Left colon (tissue), 2 donors: ENCODE results near the gene HLA-DOB. TPM values are rescaled to one million over a fixed set of nuclear protein-coding genes. Genes with fewer than 3 reads are reported as not detected.

Experiments used
- ATAC-seq: fragments of 200-7000 bp; cut with Tn5 transposase; one replicate; pipeline ENCODE4 v1.9.1; 2020; ENCODE audit warnings: mild to moderate bottlenecking, moderate library complexity
- DNase-seq, 2 donors: peaks; one replicate each; pipeline ENCODE4 v3.0.0-alpha.2; 2020
- intact Hi-C, 2 donors: fragments of 100-400 bp; cut with DNase I in 1 of 2; cut with micrococcal nuclease in 1 of 2; formaldehyde crosslinking; loops; one replicate each; pipeline versions ENCODE4 v1.11.2 to v1.14.0; 2022; cut with DNase I, micrococcal nuclease
- total RNA-seq, 2 donors: library from RNA; stranded (reverse); fragmentation: NEBNext Ultra II Directional; extraction: Animal tissue kit (Norgen Biotek cat#: 25700); gene quantifications; one replicate each; pipeline ENCODE4 v1.2.1, GENCODE V29; 2021
- donor health status: DM: no; HTN: no; CAD: no.
- donor health status: DM: yes; HTN: yes; CAD: no.

HLA-DOB gene
- total RNA-seq, 2 donors from 2014 or later: 0.64 to 1.7 TPM

- ATAC-seq: peak; percentile 44
Measured at GRCh38 chr6:32775071-32775470, 41.7 kb downstream of the HLA-DOB start.

GRCh38 chr6:32774426-32774825, 42.4 kb downstream of the HLA-DOB start:
- peak; percentile 27 for ATAC-seq
- DNase-seq: no peak
- intact Hi-C loops: no loop called here

More at GRCh38 chr6:32775071-32775470, 41.7 kb downstream of the HLA-DOB start:
- intact Hi-C loops: no loop called here
- DNase-seq: no peak

- intact Hi-C loops: no loop called here
- ATAC-seq (no peak), DNase-seq (no peak)
Measured at GRCh38 chr6:32772656-32773055, 44.1 kb downstream of the HLA-DOB start.

- ATAC-seq (no peak), DNase-seq (no peak)
- intact Hi-C loops: no loop called here
Measured at GRCh38 chr6:32764048-32764447, 52.8 kb downstream of the HLA-DOB start.

- no peak for ATAC-seq
- DNase-seq: no peak
- intact Hi-C loops: no loop called here
Measured at GRCh38 chr6:32763421-32763820, 53.4 kb downstream of the HLA-DOB start, which contains the start of gene HLA-DQB2. HLA-DQB2 (minus strand) TSS chr6:32763532; CDS start chr6:32763470, 62 bp downstream.

Other genes with a start within 250 kb of the HLA-DOB start
- gene HLA-DRB1, start 227.2 kb downstream of the HLA-DOB start, total RNA-seq: 100 to 1,000 TPM in 1 of 2 donors, 10 to 100 TPM in 1; 34.7 to 191 TPM
- gene HLA-DQA1, start 179.6 kb downstream of the HLA-DOB start, total RNA-seq: 10 to 100 TPM in 1 of 2 donors, 1 to 10 TPM in 1; 5.1 to 45.0 TPM
- 10 to 100 TPM in 1 of 2 donors, 1 to 10 TPM in 1; 6.6 to 39.3 TPM for gene HLA-DQB1, start 150.3 kb downstream of the HLA-DOB start, total RNA-seq
- 1 to 10 TPM in 1 of 2 donors, not detected in 1; 1.2 TPM for gene HLA-DQA2, start 75.6 kb downstream of the HLA-DOB start, total RNA-seq
- under 1 TPM; 0.58 to 0.95 TPM for gene HLA-DQB2, start 53.5 kb downstream of the HLA-DOB start, total RNA-seq
- gene TAP2, start 21.7 kb upstream of the HLA-DOB start, total RNA-seq: 100 to 1,000 TPM in 1 of 2 donors, 10 to 100 TPM in 1; 38.9 to 109 TPM
- 100 to 1,000 TPM; 110 to 168 TPM for gene PSMB8, start 27.0 kb upstream of the HLA-DOB start, total RNA-seq
- 100 to 1,000 TPM in 1 of 2 donors, 10 to 100 TPM in 1; 73.5 to 118 TPM for gene TAP1, start 36.7 kb upstream of the HLA-DOB start, total RNA-seq
- gene PSMB9, start 37.2 kb upstream of the HLA-DOB start, total RNA-seq: 10 to 100 TPM; 26.3 to 72.2 TPM
- gene HLA-DMB, start 124.0 kb upstream of the HLA-DOB start, total RNA-seq: 10 to 100 TPM in 1 of 2 donors, 1 to 10 TPM in 1; 4.0 to 21.3 TPM
- gene HLA-DMA, start 136.1 kb upstream of the HLA-DOB start, total RNA-seq: 10 to 100 TPM; 11.8 to 22.1 TPM
- gene BRD2, start 151.6 kb upstream of the HLA-DOB start, total RNA-seq: 100 to 1,000 TPM; 128 TPM
- 1 to 10 TPM in 1 of 2 donors, under 1 TPM in 1; 0.92 to 4.7 TPM for gene HLA-DOA, start 192.6 kb upstream of the HLA-DOB start, total RNA-seq